EL (cell line): Measurements from ENCODE around the gene TCEAL3.
"Not testable (repeated sequence)": the region's sequence is repeated elsewhere in the genome, so short reads cannot be mapped to it uniquely, and the experiment has no call there.

ENCODE experiments used
- DNase-seq: peaks from one replicate; pipeline ENCODE4 v3.0.0-alpha.2; 2016

Gene TCEAL3

DNA sequence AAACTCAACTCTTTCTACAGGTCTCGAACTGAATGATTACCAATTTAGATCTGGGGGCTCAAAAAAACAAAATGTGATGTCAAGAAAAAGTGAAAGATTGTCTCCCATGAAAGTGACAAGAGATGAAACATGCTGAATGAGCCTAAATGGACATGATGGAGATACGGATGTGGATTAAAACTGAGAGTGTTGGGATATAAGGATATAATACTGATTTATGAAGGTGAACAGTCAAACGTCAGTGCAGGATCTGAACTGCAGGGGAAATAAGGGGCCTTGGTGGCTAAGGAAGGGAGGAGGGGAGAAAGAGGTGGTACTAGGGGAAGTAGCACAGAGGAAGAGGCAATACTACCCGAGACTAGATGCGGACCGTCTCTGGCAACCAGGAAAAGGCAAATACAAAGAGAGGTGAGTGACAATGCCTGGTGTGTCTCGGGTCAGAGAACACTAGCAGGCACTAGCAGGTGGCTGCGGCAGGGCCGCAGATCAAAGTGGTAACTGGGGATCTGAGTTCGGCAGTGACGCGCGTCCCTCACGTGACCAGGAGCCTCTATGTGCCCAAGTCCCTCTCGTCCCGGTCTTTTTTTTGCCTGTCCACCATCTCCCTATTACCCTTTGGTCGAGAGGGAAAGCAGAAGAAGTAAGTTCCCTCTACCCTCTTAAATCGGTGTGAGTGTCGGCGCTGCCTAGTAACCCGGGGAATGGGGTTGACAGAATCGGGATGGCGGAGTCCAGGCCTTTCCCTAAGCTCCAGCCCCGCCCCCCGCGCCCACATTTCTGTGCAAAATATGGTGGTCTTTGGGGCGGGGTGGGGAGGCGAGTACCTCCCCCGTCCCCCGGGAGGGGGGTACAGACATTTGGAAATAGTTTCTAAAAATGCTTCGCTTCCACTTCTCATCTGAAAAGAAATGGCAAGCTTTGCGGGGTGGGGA lies 20.9 kb downstream of the TCEAL3 start, which contains the start of gene TCEAL1:
TCEAL1 (plus strand) TSS at position 590 of the 932 bp plus-strand sequence. CDS start 942 bp downstream, outside the sequence.
- peak; percentile 48 for DNase-seq

DNA sequence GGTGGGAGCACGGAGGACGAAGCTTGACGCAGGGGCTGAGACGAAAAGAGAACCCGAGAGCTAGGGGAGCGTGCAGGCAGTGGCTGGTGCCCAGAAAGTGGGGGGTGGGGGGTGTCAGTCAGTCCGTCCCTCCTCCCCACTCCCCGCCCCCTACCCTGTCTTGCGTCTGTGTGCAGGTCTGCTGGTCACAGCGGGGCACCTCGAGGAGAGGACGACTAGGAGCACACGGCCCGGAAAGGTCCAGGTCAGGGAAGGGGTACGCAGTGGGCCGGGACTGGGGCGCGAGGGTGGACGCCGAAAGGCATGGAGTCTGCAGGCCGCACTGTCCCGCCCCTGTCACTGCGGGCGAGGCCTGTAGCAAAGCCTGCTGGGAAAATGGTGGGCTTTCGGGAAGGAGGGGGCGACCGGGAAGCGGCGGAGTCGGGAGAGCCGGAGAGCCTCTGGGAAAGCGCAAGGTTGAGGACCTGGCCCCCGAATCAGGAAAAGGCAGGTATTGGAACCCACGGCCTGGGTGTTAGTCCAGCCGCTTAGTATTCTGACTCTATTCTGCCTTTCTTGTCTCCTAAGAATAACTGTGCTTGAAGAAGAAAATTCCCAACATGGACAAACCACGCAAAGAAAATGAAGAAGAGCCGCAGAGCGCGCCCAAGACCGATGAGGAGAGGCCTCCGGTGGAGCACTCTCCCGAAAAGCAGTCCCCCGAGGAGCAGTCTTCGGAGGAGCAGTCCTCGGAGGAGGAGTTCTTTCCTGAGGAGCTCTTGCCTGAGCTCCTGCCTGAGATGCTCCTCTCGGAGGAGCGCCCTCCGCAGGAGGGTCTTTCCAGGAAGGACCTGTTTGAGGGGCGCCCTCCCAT lies 21.8 kb downstream of the TCEAL3 start:
- DNase-seq: peak; percentile 70

DNA sequence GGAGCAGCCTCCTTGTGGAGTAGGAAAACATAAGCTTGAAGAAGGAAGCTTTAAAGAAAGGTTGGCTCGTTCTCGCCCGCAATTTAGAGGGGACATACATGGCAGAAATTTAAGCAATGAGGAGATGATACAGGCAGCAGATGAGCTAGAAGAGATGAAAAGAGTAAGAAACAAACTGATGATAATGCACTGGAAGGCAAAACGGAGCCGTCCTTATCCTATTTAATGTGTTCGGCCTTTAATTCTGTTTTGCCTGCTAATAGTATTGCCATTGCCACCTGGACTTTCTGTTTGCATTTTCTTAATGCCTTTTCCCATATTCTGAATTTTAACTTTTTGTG lies 22.4 kb downstream of the TCEAL3 start:
- no peak for DNase-seq

DNA sequence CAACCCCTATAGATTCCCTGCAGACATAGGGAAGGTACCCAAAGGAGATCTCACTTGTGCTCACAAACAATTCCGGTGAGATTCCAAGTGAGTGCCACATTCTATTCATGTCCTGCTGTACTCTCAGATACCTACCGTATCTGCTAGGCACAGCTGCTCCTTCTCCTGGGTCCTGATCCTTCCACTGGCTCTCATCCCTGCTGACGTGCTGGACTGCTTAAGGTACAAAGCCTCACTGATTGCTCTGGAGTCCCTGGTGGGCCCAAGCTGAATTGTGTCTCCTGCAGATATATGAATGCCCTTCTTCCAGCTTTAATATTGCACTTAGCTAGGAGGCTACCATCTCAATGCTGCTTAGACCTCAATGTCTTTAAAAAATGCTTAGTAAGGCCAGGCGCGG lies 23.4 kb downstream of the TCEAL3 start:
- DNase-seq: no peak

DNA sequence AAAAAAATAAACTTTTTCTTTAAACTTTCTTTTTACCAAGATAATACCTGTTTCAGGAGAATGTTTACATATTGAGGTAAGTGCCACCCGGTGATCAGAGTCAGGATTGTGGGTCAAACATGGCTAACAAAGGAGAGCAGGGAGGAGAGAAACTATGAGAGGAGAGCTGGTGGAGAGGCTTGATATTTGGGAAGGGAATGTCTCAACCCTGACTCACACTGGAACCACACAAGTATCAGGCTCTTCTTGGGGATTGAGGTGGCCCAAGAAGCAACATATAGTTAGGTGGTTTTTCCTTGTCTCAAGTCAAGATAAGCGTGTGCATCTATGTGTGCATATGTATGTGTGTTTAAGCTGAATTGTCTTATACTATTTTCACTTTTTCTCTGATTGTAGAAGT lies 27.7 kb downstream of the TCEAL3 start:
- no peak for DNase-seq

DNA sequence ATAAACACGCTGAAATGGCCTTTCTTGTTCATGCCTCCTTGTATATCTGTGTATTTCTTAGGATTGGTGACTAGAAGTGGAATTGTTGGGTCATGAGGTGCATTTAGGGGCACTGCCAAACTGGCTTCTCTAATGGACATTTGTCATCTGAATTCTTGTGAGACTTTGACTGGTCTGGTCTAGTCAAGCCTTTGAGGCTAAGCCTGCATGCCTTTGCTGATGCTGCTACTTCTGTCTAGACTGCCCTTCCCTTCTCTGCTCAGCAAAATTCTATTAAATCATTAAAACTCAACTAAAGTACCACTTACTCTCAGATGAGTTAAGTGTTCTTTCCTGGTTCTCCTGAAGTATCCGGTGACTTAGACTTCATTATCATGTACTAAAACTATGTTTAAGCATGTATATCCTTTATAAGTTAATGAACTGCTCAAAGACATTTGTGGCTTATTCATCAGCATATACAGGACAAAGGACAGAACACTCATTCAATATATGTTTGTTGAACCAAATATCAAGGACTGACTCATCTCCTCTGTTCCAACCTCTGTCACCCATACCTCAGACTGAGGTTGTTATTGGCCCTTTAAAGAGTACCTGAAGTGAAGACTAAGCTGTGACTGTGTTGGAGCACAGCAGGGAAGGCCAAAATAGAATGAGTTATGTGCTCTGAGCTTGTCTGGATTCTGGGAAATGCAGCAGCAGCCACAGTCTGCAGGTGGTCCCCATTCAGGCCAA lies 30.0 kb downstream of the TCEAL3 start:
- no peak for DNase-seq

DNA sequence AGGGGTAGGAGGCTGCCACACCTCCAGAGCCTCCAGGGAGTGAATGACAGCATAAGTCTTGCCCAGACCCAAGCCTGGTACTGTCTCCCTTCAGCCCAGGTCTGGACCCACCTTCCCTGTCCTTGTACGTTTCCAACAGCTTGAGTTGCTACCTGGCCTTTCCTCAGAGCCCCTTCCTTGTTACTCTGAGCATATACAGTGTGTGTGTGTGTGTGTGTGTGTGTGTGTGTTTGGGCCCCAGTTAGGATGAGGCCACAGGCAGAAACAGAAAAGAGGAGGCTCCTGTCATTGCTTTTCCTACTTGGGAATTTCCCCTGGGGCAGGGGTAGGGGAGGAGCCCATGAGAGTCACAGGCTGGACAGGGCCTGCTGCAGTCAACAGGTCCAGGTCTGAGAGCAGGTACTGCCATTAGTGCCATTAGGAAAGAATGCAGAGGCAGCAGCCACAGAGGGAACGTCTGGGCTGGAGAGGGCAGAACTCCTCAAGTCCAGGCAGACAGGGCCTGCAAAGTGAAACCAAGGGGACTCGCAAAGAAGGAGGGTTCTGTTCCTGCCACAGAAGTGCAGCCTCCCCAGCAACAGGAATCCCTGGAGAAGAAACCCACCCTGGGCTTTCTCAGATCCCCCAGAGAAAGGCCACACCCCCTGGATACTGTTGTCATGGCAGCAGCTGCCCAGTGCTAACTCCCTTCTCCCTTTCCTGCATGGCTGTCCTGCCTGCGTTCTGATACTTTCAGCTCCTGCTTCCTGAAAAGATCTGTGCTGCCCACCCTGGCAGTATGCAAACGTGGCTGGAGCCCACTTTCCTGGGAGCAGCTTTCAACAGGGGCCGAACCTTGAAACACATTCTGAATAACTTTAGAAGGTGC lies 30.9 kb downstream of the TCEAL3 start:
- DNase-seq: not testable (repeated sequence)

DNA sequence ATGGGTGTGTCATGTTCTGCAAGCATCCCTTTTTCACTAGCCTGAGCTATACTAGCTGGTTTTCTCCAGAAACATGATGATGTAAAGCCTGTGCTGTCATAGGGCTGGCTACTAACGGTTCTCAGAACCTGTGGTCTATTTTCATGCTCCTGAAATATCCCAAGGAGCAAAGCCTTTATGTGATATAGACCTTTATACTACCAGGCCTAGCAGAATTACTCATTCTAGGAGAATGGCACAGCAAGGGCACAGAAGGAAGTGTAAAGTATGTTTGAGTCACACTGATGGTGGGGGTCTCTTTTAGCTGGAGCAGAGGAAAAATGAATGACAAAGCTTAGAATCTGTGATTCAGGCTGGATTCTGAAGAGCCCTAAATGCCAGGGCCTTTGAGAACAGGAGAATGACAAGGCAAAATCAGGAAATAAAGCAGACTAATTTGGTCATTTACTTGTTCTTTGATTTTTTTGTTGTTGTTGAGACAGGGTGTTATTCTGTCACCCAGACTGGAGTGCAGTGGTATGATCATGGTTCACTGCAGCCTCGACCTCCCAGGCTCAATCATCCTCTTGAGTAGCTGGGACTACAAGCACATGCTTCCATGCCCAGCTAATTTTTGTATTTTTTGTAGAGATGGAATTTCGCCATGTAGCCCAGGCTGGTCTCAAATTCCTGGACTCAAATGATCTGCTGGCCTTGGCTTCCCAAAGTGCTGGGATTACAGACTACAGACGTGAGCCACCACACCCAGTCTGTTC lies 32.8 kb downstream of the TCEAL3 start:
- DNase-seq: peak; percentile 62

DNA sequence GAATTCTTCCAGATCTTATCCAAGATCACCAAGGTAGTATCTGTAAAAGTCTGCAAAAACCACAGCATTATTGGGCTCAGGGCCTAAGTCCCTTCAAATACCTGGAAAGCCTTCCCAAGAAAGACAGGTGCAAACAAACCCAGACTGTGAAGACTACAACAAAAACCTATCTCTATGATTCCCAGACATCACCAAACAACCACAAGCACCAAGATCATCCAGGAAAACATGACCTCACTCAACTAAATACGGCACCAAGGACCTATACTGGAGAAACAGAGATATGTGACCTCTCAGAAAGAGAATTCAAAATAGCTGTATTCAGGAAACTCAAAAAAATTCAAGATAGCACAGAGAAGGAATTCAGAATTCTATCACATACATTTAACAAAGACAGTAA lies 36.4 kb downstream of the TCEAL3 start:
- DNase-seq: no peak

DNA sequence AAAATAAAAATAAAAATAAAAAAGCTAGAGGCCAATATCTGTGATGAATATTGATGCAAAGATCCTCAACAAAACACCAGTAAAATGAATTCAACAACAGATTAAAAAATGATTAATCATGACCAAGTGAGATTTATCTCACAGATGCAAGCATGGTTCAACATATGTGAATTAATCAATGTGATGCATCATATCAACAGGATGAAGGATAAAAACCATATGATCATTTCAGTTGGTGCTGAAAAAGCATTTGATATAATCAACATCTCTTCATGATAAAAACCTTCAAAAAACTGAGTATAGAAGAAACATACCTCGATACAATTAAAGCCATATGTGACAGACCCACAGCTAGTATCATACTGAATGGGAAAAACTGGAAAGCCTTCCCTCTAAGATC lies 39.9 kb downstream of the TCEAL3 start:
- no peak for DNase-seq

DNA sequence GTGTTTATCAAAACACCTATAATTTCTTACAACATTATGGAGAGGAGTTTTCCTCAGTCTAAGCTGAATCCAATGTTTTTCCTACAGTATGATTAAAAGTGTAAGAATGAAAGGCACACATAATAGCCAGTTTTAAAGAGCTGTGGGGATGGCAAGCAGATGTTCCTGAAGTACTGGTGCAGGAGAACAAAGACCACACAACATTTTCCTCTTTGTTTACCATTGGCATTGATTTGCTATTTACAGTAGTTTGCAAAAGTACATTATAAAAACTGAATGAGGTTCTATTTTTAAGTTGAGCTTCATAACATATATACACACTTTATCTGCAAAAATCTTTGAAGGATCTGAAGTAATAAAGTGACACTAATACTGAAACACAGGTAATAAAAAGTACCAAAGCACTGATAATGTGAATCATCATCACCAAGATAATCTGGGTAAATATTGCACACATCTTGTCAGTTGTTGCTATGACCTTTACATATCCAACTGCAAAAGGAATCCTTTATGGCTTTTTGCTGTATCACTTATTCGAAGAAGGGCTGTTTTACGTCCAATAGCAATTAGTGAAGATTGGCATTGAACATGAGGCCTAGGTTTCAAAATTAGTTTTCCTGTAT lies 43.5 kb downstream of the TCEAL3 start:
- DNase-seq: no peak

DNA sequence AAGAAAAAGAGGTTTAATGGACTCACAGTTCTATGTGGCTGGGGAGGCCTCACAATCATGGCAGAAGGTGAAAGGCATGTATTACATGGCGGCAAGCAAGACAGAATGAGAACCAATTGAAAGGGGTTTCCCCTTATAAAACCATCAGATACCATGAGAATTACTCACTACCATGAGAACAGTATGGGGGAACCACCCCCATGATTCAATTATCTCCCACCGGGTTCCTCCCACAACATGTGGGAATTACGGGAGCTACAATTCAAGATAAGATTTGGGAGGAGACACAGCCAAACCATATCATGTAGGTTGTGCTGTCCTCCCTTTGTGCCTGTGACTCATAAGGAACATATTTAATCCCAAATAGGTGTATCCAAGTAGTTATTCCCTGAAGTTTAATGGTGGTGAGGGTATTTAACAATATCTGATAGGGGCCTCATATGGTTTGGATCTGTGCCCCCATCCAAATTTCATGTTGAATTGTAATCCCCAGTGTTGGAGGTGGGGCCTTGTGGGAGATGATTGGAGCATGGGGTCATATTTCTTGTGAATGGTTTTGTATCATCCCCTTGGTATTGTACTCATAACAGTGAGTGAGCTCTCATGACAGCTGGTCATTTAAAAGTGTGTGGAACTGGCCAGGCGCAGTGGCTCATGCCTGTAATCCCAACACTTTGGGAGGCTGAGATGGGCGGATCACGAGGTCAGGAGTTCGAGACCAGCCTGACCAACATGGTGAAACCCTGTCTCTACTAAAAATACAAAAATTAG lies 47.7 kb downstream of the TCEAL3 start:
- DNase-seq: peak; percentile 18

DNA sequence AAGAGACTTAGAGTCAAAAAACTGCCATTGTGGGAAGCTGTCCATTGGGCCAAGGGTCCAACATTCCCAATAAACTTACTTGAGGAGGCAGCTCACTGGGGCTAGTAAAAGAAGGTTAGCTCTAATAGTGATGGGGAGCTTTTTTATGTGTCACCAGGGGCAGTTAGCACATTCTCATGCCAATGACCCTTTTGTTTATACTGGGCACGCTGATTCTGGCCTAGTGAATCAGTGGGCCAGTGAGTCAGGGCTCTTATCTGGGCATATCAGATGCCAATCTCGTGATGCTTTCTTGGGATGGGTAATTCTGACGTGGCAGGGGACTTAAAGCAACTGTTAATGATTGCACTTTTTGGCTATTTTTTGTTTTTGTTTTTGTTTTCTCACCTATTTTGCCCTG lies 48.9 kb downstream of the TCEAL3 start:
- peak; percentile 93 for DNase-seq

DNA sequence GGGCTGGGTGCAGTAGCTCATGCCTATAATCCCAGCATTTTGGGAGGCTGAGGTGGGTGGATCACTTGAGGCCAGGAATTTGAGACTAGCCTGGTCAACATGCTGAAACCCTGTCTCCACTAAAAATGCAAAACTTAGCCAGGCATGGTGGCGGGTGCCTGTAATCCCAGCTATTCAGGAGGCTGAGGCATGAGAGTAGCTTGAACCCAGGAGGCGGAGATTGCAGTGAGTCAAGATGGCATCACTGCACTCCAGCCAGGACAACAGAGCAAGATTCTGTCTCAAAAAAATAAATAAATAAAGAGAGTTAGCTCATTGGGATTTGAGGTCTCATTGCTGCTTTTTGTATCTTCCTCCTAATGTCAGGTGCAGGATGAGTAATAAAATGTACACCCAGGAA lies 49.3 kb downstream of the TCEAL3 start:
- DNase-seq: peak; percentile 63

DNA sequence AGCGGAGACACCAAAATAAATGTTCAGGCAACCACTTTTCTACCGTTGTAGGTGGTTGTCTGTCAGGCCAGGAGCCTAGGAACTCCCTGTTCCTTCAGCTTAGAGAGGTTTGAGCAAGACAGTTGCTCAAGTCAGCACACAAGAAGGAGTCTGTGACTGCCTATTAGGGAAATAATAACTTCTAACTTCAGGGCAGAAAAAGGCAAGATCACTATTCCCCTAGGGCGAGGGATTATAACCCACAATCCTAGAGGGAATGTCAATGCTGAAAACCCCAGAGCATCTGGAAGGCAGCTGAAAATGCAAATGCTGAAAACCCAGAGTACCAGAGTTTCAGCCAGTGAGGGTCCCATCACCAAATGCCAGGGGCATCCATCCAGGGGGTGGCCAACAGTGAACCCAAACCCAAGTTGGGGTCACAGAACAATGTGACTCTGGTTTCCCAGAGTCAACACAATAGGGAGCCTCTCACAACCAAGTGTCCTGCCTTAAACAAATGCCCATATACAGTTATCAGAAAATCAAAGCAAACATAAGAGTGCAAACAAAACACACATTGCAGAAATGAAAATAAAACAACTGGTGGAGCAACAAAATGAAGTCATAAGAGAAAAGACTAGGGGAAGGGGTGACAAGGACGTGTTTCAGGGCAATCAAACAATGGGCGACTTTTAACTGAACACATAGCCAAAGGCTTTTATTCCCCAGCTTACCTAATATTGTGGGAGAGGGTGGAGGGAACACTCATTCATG lies 51.1 kb downstream of the TCEAL3 start:
- no peak for DNase-seq

DNA sequence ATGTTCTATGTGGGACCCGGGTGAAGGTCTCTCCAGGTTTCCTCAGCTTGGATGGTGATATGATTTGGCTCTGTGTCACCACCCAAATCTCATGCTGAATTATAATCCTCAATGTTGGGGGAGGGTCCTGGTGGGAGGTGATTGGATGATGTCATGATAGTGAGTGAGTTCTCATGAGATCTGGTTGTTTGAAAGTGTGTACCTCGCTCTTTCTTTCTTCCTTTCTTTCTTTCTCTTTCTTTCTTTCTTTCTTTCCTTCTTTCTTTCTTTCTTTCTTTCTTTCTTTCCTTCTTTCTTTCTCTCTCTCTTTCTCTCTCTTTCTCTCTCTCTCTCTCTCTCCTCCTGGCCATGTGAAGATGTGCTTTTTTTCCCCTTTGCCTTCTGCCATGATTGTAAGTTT lies 51.7 kb downstream of the TCEAL3 start:
- not testable (repeated sequence) for DNase-seq
